SJCRH30 (cell line): ENCODE measurements around the gene SYNGR4. TPM values are rescaled to one million over a fixed set of nuclear protein-coding genes. Genes with fewer than 3 reads are reported as not detected.
A peak's percentile ranks its signal among the peaks of the same experiment; 100 is the strongest.

Experiments
- DNase-seq, 2 experiments: peaks; one replicate each; pipeline ENCODE4 v3.0.0-alpha.2; 2015 to 2020
- H3K27ac ChIP-seq: fragments of 250-450 bp; sonication (Bioruptor Pico); 2 replicates; pipeline ENCODE4 v1.5.1; 2020; ENCODE audit warnings: mild to moderate bottlenecking, moderate library complexity
- H3K27me3 ChIP-seq: fragments of 250-450 bp; sonication (Bioruptor Pico); 2 replicates; pipeline ENCODE4 v1.5.1; 2020; ENCODE audit warnings: mild to moderate bottlenecking, moderate library complexity
- H3K36me3 ChIP-seq: fragments of 250-450 bp; sonication (Bioruptor Pico); 2 replicates; pipeline ENCODE4 v1.5.1; 2020; ENCODE audit warnings: mild to moderate bottlenecking, moderate library complexity
- H3K4me1 ChIP-seq: fragments of 250-450 bp; sonication (Bioruptor Pico); 2 replicates; pipeline ENCODE4 v1.5.1; 2020; ENCODE audit warnings: mild to moderate bottlenecking, moderate library complexity
- H3K4me3 ChIP-seq: fragments of 250-450 bp; sonication (Bioruptor Pico); 2 replicates; pipeline ENCODE4 v1.5.1; 2020; ENCODE audit warnings: mild to moderate bottlenecking, moderate library complexity
- H3K9me3 ChIP-seq: fragments of 250-450 bp; sonication (Bioruptor Pico); replicated peaks from 2 replicates; pipeline ENCODE4 v1.5.1; 2020; ENCODE audit warnings: mild to moderate bottlenecking, moderate library complexity
- total RNA-seq: library from RNA; depleted of rRNA; stranded (reverse); fragments of >200 nt; shearing (Covaris generic); gene quantifications from 2 replicates; pipeline ENCODE4 v1.2.3, GENCODE V29; 2014

SYNGR4 gene
- total RNA-seq, 1 experiment from 2014 or later, result not detected

DNA sequence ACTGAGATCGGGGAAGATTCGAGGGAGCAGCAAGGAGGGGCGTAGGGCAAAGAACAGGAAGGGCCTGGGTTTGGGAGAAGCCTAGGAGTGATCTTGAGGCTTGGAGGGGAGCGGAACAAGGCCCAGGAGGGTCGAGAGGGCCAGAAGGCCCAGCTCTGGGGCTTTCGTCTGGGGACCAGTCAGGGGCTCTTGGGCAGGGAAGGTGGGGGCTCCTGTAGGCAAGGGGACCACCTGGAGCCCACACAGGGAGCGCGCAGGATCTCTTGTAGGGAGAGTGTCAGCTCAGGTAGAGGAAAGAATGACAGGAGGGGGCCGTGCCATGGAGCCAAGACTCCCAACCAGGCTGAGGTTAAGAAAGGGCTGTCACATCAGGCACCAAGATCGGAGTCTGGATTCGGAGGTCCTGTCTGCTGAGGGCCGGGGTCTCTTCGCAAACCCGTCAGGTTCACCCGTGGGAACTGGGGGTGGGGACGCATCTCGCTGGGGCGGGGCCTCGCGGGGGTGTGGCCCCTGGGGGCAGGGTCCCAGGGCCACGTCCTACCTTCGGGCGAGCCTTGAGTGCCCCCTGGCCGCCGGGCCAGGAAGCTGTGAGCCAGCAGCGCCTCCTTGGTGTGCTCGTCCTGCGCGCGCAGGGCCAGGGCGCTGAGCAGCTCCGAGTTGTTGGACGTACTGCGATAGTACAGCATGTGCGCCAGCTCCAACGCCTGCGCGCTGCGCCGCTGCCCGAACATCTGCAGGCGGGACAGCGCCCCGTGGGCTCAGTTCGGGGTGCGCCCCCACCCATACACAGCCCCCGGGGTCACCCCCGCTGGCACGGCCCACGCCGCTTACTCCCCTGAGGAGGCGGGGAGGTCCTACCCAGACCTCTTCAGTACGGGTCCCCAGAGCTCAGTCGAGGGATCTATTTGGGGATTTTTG, 30.4 kb upstream of the SYNGR4 start:
- no peak for DNase-seq
- Histone ChIP-seq H3K27ac (no peak overlapping the region; the same call in 1 of the 2 replicates), H3K4me1 (peaks cover 6% of the 10 kb centered on the region), H3K9me3 (no peaks in the 10 kb centered on the region), H3K4me3 (peak overlapping the region; percentile 46), H3K27me3 (no peaks in the 10 kb centered on the region), H3K36me3 (peaks cover 9% of the 10 kb centered on the region)

DNA sequence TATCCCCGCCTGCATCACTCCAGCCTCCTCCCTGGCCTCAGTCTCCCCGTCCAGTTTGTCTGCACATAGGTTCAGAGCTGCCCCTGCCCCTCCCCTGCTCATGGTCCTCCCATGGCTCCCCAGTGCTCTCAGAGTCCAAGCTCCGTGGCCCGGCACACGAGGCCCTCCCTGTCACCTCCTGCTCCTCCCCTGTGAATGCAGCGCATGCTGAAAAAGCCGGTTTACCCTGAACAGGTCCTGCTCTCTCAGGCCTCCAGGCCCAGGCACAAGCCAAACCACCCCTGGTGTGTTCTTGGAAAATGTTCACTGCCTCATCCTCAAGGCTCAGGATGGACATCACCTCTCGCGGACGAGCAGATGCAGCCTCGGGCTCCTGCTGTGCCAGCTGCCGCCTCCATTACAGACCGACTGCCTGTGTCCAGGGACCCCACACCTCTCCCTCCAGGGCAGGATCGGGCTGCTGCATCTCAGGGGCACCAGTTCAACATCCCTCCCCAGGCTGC, 25.9 kb upstream of the SYNGR4 start:
- Histone ChIP-seq H3K27ac (no peak overlapping the region), H3K4me1 (no peaks in the 10 kb centered on the region), H3K36me3 (no peaks in the 10 kb centered on the region), H3K9me3 (no peaks in the 10 kb centered on the region), H3K27me3 (no peaks in the 10 kb centered on the region), H3K4me3 (no peak overlapping the region)
- DNase-seq, result no peak

DNA sequence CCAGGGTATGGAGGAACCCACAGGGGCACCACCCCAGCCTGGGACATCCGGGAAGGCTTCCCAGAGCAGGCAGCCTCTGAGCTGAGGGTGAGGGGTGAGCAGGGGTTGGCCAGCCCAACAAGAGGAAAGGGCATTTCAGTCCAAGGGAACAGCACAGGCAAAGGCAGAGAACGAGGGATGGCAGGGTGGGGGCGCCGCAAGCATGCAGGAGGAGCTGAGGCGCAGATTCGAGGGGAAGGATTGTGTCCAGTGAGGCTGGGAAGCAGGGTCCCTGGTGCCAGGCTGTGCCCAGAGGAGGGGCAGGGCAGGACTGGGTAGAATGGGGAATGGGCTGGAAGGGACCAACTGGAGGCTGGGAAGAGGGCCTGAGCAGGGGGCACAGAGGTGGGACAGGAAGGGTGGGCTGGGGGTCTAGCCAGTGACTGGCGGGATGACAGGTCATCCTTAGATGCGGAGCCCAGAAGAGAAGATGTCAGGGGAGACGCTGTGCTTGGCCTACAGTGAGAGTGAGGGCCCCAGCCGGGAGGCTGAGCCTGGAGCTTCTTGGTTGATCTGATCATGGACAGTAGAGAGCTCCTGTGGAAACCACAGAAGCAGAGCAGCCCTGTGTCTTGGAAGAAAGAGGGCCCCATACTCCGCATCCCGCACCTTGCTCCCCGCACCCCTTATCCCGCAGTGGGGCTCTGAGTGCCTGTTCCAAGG, 25.2 kb upstream of the SYNGR4 start:
- no peak overlapping the region for H3K4me3 ChIP-seq
- no peaks in the 10 kb centered on the region for H3K27me3 ChIP-seq
- H3K36me3 ChIP-seq, result no peaks in the 10 kb centered on the region
- no peak overlapping the region for H3K27ac ChIP-seq
- DNase-seq, result no peak
- H3K9me3 ChIP-seq, result no peaks in the 10 kb centered on the region
- no peaks in the 10 kb centered on the region for H3K4me1 ChIP-seq

DNA sequence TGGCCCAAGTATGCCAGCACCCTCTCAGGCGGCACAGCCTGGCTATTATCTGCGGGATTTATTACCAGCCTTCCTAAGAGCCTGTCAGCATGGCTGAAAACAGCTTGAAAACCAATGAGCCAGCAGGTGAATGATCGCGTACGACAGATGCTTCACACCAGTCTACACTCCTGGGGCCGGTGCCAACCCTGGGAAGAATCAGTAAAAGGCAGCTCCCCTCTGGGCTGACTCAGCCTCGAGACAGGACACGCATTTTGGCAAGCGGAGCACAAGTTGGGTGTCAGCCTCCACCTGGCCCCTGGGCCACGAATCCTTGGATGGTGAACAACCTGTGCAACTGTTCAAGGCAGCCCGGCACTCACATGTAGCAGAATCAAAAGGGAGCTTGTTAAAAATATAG, 23.2 kb upstream of the SYNGR4 start:
- no peaks in the 10 kb centered on the region for H3K36me3 ChIP-seq
- DNase-seq, result peak; percentile 45 to 55
- no peak overlapping the region for H3K27ac ChIP-seq
- no peaks in the 10 kb centered on the region for H3K27me3 ChIP-seq
- H3K4me3 ChIP-seq, result no peak overlapping the region
- H3K9me3 ChIP-seq, result no peaks in the 10 kb centered on the region
- no peaks in the 10 kb centered on the region for H3K4me1 ChIP-seq

DNA sequence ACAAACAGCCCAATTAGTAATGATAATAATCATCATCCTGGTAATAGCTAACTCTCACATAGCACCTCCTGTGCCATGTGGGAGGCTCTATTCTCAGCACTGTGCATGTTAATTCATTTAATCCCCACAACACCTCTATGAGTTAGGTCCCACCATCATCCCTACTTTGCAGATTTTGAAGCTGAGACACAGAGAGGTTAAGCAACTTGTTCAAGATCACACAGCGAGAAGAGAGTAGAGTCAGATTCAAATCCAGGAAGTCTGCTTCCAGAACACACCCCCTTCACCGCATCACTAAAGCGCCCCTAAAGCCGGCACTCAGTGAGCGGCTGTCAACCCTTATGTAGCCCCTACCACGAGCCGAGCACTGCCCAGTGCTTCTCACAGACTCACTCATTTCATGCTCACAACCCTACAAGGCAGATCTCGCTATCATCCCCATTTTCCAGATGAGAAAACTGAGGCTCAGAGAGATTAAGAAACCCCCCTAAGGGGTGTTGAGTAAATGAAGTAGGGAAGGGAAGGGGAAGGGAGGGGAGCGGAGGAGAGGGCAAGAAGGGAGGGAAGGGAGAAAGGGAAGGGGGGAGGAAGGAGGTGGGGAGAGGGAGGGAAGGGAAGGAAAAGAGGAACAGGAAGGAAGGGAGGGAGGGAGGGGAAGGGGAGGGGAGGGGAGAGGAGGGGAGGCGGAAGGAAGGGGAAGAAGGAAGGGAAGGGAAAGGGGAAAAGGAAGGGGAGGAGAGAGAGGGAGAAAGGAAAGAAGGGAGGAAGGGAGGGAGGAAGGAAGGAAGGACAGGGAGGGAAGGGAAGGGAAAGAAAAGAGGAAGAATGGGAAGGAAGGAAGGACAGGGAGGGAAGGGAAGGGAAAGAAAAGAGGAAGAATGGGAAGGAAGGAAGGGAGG, 22.4 kb upstream of the SYNGR4 start:
- Histone ChIP-seq H3K4me3 (no peak overlapping the region), H3K27ac (no peak overlapping the region), H3K36me3 (no peaks in the 10 kb centered on the region), H3K4me1 (no peaks in the 10 kb centered on the region), H3K9me3 (no peaks in the 10 kb centered on the region), H3K27me3 (no peaks in the 10 kb centered on the region)
- DNase-seq, result no peak

DNA sequence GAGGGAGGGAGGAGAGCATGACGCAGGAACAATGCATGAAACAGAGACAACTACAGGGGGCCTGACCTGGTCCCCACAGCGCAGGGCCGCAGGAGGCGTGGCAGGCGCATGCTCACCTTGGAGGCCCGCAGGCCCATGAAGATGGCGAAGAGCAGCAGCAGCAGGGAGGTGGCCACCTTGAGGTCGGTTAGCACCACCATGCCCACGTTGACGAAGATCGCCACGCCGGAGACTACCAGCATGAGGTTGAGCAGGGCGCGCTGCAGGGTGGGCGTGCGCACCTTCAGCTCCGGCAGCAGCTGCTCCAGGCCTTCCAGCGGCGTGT, 21.8 kb upstream of the SYNGR4 start:
- H3K36me3 ChIP-seq, result no peaks in the 10 kb centered on the region
- no peaks in the 10 kb centered on the region for H3K4me1 ChIP-seq
- H3K9me3 ChIP-seq, result no peaks in the 10 kb centered on the region
- no peak overlapping the region for H3K4me3 ChIP-seq
- no peak overlapping the region for H3K27ac ChIP-seq
- no peak for DNase-seq
- H3K27me3 ChIP-seq, result no peaks in the 10 kb centered on the region

DNA sequence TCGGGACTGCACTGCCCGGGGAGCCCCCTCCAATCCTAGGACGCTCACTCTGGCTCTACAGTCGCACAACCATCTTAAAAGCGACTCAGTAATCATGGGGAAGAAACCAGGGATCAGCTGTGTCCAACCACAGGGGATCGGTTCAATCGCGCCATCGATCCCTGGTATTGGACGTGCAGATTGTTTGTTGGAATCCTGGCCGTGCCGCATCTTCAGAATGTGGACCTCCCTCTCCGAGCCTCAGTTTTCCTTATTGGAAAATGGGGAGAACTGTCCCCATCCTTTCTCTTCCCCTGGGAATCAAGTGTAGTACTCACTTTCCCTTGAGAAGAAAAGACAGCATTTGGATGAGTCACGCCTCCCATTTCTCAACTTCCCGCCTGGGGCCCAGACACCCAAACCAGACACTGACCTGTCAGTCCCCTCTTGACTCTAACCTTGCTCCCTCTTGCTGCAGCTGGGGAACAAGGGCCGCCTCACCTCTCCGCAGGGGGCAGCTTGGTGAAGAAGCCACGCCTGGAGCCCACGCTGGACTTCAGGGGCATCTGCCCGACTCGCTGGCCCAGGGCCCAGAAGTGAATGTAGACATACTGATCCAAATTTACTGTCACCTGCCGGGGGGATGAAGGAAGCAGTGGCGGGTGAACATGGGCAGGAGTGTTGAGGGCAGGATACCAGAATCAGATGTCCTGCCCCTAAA, 21.2 kb upstream of the SYNGR4 start:
- Histone ChIP-seq H3K9me3 (no peaks in the 10 kb centered on the region), H3K4me3 (no peak overlapping the region), H3K27ac (no peak overlapping the region), H3K27me3 (no peaks in the 10 kb centered on the region), H3K4me1 (no peaks in the 10 kb centered on the region), H3K36me3 (no peaks in the 10 kb centered on the region)
- DNase-seq, result no peak

DNA sequence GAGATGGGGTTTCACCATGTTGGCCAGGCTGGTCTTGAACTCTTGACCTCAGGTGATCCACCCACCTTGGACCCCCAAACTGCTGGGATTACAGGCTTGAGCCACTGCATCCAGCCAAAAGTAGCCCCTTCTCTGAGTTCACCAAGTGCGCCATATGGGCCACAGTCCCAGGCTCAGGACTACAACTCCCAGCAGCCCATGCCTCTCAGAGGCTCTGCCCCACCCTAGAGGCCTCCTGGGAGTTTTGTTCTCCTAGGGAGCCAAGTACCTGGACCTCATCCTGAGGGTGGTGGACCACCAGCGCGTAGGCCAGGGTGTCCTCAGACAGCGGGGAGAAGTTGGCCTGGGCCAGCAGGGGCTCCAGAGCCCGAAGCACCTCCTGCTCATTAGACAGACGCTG, 19.3 kb upstream of the SYNGR4 start:
- Histone ChIP-seq H3K9me3 (no peaks in the 10 kb centered on the region), H3K4me3 (no peak overlapping the region), H3K36me3 (no peaks in the 10 kb centered on the region), H3K27ac (no peak overlapping the region), H3K27me3 (no peaks in the 10 kb centered on the region), H3K4me1 (no peaks in the 10 kb centered on the region)
- DNase-seq, result no peak

DNA sequence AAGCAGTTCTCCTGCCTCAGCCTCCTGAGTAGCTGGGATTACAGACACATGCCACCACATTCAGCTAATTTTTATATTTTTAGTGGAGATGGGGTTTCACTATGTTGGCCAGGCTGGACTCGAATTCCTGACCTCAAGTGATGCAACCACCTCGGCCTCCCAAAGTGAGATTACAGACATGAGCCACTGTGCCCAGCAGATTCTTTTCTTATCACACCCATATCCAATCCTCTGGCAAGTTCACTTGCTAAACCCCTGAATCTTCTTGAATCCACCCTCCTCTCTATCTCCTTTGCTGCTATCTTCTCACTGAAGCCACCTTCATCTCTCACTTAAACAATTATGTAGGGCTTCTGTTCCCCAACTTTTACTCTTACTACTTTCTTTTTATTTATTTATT, 18.0 kb upstream of the SYNGR4 start:
- H3K4me3 ChIP-seq, result no peak overlapping the region
- H3K36me3 ChIP-seq, result no peaks in the 10 kb centered on the region
- no peak for DNase-seq
- no peak overlapping the region for H3K27ac ChIP-seq
- no peaks in the 10 kb centered on the region for H3K9me3 ChIP-seq
- no peaks in the 10 kb centered on the region for H3K27me3 ChIP-seq
- no peaks in the 10 kb centered on the region for H3K4me1 ChIP-seq

DNA sequence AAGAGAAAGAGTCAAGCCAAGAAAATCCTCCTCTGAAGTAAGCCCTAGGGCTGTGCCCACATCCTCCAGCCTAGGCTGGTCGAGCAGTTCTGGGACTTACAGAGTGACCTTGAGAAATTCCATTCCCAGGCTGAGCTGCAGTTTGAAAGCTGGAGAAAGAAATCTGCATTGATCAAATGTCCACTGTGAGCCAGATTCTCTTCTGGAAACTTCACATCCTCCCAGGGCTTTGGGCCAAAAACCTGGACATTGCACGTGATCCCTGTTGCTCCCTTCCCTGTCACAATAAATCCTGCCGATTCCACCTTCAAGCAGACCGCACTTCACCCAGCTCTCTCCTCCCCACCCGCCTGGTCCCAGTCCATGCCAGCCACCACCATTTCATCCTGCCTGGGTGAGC, 16.1 kb upstream of the SYNGR4 start:
- no peak overlapping the region for H3K4me3 ChIP-seq
- no peaks in the 10 kb centered on the region for H3K27me3 ChIP-seq
- H3K9me3 ChIP-seq, result no peaks in the 10 kb centered on the region
- no peak for DNase-seq
- H3K36me3 ChIP-seq, result no peaks in the 10 kb centered on the region
- no peaks in the 10 kb centered on the region for H3K4me1 ChIP-seq
- H3K27ac ChIP-seq, result no peak overlapping the region

DNA sequence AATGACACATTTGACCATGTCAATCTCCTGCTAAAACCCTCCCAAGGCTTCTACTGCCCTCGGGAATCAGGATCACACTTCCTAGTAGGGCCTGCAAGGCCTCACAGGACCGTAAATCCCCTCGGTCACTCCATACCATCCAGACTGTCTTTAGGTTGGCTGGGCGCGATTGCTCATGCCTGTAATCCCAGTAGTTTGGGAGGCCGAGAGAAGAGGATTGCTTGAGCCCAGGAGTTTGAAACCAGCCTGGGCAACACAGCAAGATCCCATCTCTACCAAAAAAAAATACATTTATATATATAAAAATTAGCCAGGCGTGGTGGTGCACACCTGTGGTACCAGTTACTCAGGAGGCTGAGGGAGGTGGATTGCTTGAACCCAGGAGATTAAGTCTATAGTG, 15.4 kb upstream of the SYNGR4 start:
- no peak overlapping the region for H3K27ac ChIP-seq

DNA sequence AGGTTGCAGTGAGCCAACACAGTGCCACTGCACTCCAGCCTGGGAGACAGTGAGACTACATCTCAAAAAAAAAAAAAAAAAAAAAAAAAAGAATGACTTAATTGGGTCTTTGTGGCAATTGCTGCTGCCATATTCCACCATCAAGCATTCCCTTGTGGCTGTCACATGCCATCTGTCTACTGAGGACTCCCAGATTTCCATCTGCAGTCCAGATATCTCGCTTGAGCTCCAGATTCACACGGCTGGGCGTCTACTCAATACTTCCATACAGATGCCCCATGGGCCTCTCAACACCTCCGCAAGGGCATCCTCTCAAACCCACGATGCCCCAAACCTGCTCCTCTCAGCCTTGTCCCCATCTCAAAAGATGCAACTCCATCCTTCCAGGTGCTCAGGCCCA, 13.3 kb upstream of the SYNGR4 start:
- H3K9me3 ChIP-seq, result no peaks in the 10 kb centered on the region
- H3K27me3 ChIP-seq, result no peaks in the 10 kb centered on the region
- 0 out of 2 replicates have a peak, but pooled peaks cover 4% of the 10 kb centered on the region for H3K4me1 ChIP-seq
- DNase-seq, result no peak
- H3K4me3 ChIP-seq, result no peak overlapping the region
- H3K36me3 ChIP-seq, result no peaks in the 10 kb centered on the region
- H3K27ac ChIP-seq, result no peak overlapping the region

More for the DNA sequence above, 15.4 kb upstream of the SYNGR4 start:
- Histone ChIP-seq H3K27me3 (no peaks in the 10 kb centered on the region), H3K4me3 (no peak overlapping the region), H3K36me3 (no peaks in the 10 kb centered on the region), H3K9me3 (no peaks in the 10 kb centered on the region), H3K4me1 (no peaks in the 10 kb centered on the region)
- no peak for DNase-seq

DNA sequence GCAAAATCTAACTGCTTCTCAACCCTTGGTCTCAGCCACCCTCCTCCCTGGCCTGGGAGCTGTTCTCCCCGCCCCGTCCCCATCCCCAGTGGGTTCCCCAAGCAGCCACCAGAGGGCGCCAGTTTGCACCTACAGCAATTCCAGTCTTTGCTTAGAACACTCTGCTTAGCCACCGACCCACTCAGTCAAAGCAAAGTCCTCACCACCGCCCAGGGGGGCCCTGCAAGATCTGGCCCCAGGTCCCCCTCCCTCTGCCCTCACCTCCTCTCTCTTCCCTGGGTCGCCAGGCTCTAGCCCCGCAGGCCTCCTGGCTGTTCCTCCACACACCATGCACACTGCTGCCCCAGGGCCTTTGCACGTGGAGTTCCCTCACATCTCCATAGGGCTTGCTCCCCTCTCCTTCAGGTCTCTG, 12.8 kb upstream of the SYNGR4 start:
- no peaks in the 10 kb centered on the region for H3K9me3 ChIP-seq
- H3K4me3 ChIP-seq, result no peak overlapping the region
- peak; percentile 70 to 81 for DNase-seq
- H3K4me1 ChIP-seq, result 0 out of 2 replicates have a peak, but pooled peaks cover 4% of the 10 kb centered on the region
- H3K27ac ChIP-seq, result no peak overlapping the region
- no peaks in the 10 kb centered on the region for H3K36me3 ChIP-seq
- H3K27me3 ChIP-seq, result no peaks in the 10 kb centered on the region

DNA sequence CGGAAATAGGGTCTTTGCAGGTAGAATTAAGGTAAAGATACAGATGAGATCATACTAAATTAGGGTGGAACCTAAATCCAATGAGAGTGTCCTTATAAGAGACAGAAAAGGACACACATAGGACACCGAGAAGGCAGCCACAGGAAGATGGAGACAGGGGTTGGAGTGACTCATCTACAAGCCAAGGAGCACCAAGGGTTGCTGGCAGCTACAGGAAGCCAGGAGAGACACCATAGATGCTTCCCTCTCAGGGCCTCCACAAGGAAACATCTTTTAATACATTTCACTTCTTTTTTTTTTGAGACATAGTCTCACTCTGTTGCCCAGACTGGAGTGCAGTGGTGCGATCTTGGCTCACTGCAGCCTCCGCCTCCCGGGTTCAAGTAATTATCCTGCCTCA, 10.5 kb upstream of the SYNGR4 start:
- DNase-seq, result no peak
- Histone ChIP-seq H3K27ac (no peak overlapping the region), H3K4me3 (no peak overlapping the region), H3K4me1 (0 out of 2 replicates have a peak, but pooled peaks cover 4% of the 10 kb centered on the region), H3K27me3 (no peaks in the 10 kb centered on the region), H3K36me3 (no peaks in the 10 kb centered on the region), H3K9me3 (no peaks in the 10 kb centered on the region)
